ENCODE measurements around the gene NR4A1.
"Not testable (repeated sequence)": the region's sequence is repeated elsewhere in the genome, so short reads cannot be mapped to it uniquely, and the experiment has no call there.

DNA sequence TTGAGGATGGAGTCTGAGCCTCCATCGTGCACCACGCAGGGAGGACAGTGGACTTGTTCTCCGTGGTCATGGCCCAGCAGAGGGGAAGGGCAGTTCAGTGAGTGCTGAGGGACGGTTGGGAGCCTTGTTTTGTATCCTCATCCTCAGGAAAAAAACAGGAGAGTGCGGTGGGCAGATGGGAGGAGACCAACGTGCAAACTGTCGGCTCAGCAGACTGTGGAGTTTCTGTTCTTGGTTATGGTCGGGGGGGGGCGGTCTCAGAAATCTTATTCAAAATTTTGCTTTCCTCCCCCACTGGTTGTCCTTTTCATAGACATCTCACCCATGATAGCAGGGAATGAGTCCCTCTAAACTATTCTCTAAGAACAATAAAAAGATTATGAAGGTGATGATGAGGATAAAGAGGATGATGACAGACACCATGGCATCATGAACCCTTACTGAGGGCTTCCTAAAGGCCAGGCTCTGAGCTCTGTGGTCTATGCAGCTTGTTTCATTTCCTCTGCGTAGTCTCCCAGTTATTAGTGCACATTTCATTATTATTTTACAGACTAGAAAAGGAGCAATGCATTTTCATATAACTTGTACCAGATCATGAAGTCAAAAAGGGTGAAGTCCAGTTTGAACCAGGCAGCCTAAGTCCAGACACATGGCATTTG lies 53.3 kb downstream of the NR4A1 start:
- TF ChIP-seq EZH2phosphoT487 (IDR thresholded peaks at IDR 0.05; ENCODE audit: borderline replicate concordance, low read depth); RAD21 (IDR thresholded peaks at IDR 0.05; ENCODE audit: low read length): not testable (repeated sequence)
- TF ChIP-seq, protein P1, sequence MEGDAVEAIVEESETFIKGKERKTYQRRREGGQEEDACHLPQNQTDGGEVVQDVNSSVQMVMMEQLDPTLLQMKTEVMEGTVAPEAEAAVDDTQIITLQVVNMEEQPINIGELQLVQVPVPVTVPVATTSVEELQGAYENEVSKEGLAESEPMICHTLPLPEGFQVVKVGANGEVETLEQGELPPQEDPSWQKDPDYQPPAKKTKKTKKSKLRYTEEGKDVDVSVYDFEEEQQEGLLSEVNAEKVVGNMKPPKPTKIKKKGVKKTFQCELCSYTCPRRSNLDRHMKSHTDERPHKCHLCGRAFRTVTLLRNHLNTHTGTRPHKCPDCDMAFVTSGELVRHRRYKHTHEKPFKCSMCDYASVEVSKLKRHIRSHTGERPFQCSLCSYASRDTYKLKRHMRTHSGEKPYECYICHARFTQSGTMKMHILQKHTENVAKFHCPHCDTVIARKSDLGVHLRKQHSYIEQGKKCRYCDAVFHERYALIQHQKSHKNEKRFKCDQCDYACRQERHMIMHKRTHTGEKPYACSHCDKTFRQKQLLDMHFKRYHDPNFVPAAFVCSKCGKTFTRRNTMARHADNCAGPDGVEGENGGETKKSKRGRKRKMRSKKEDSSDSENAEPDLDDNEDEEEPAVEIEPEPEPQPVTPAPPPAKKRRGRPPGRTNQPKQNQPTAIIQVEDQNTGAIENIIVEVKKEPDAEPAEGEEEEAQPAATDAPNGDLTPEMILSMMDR (IDR thresholded peaks at IDR 0.05): not testable (repeated sequence)

All from SK-N-SH (cell line).